Prostate gland (tissue), 2 donors: ENCODE results near the gene STARD9.
"Not testable (repeated sequence)": the region's sequence is repeated elsewhere in the genome, so short reads cannot be mapped to it uniquely, and the experiment has no call there.

Experiments
- POLR2AphosphoS5 ChIP-seq: sonication (generic); formaldehyde crosslinking; IDR thresholded peaks from one replicate; pipeline ENCODE4 v1.6.1; 2017; ENCODE audit warnings: antibody characterized with exemption
- TF ChIP-seq, protein P1 (sequence below), 4 experiments: fragments of 200-600 bp in 2 of 4; fragments of 450-650 bp in 2 of 4; sonication (generic) in 2 of 4; IDR thresholded peaks; 1 replicate in 3 of 4; 2 replicates in 1 of 4; pipeline ENCODE4 v1.5.1; 2016 to 2019; ENCODE audit warnings: antibody characterized with exemption in 4 of 4, mild to moderate bottlenecking in 2 of 4, moderate library complexity in 2 of 4

DNA sequence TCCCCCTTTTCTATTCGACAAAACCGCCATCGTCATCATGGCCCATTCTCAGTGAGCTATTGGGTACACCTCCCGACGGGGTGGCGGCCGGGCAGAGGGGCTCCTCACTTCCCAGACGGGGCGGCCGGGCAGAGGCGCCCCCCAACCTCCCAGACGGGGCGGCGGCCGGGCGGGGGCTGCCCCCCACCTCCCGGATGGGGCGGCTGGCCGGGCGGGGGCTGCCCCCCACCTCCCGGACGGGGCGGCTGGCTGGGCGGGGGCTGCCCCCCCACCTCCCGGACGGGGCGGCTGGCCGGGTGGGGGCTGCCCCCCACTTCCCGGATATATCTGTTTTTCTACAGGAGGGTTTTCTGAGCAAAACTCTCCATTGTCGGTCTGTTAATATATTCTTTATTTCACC, 25.9 kb downstream of the STARD9 start:
- TF ChIP-seq POLR2AphosphoS5, result not testable (repeated sequence)
- TF ChIP-seq, protein P1, sequence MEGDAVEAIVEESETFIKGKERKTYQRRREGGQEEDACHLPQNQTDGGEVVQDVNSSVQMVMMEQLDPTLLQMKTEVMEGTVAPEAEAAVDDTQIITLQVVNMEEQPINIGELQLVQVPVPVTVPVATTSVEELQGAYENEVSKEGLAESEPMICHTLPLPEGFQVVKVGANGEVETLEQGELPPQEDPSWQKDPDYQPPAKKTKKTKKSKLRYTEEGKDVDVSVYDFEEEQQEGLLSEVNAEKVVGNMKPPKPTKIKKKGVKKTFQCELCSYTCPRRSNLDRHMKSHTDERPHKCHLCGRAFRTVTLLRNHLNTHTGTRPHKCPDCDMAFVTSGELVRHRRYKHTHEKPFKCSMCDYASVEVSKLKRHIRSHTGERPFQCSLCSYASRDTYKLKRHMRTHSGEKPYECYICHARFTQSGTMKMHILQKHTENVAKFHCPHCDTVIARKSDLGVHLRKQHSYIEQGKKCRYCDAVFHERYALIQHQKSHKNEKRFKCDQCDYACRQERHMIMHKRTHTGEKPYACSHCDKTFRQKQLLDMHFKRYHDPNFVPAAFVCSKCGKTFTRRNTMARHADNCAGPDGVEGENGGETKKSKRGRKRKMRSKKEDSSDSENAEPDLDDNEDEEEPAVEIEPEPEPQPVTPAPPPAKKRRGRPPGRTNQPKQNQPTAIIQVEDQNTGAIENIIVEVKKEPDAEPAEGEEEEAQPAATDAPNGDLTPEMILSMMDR (IDR thresholded peaks at IDR 0.05), result not testable (repeated sequence)
